K562 (cell line): Measurements from ENCODE around the gene HVCN1. TPM values are rescaled to one million over a fixed set of nuclear protein-coding genes. Genes with fewer than 3 reads are reported as not detected.
A peak's percentile ranks its signal among the peaks of the same experiment; 100 is the strongest.

Source experiments
- ARID3B ChIP-seq: fragments of 250-450 bp; sonication (Bioruptor Pico); IDR thresholded peaks from 2 replicates; pipeline ENCODE4 v1.4.0; 2020; ENCODE audit warnings: borderline replicate concordance
- C11orf30 ChIP-seq: fragments of 450-650 bp; IDR thresholded peaks from 2 replicates; pipeline ENCODE4 v1.6.1; 2016; ENCODE audit warnings: low read depth, mild to moderate bottlenecking
- CREM ChIP-seq: IDR thresholded peaks from 2 replicates; pipeline ENCODE4 v1.6.1; 2014; ENCODE audit warnings: antibody characterized with exemption, low read depth
- E2F6 ChIP-seq, 2 experiments: IDR thresholded peaks; 2 replicates each; pipeline ENCODE4 v1.6.1; 2011; ENCODE audit warnings: borderline replicate concordance in 1 of 2, control low read depth in 1 of 2, low read depth in 1 of 2, low read length in 1 of 2, mild to moderate bottlenecking in 1 of 2, mixed read lengths in 1 of 2, moderate library complexity in 1 of 2; ENCODE audit not compliant: insufficient read depth in 1 of 2, insufficient read length in 1 of 2, poor library complexity in 1 of 2, severe bottlenecking in 1 of 2; ENCODE audit errors: extremely low read depth in 1 of 2
- KLF1 ChIP-seq: fragments of 450-650 bp; IDR thresholded peaks from 2 replicates; pipeline ENCODE4 v1.6.1; 2016; ENCODE audit warnings: missing genetic modification characterization, missing compliant biosample characterization
- KLF16 ChIP-seq: IDR thresholded peaks from 2 replicates; pipeline ENCODE4 v1.6.1; 2016; ENCODE audit warnings: antibody characterized with exemption
- PBX2 ChIP-seq, 2 experiments: IDR thresholded peaks in 1 of 2; conservative IDR thresholded peaks in 1 of 2; 2 replicates each; pipeline ENCODE4 v1.6.1; 2016; ENCODE audit warnings: low read depth in 2 of 2, mild to moderate bottlenecking in 1 of 2, missing compliant biosample characterization in 1 of 2, missing genetic modification characterization in 1 of 2, moderate library complexity in 1 of 2
- SNAPC5 ChIP-seq: fragments of 250-450 bp; sonication (Bioruptor Pico); IDR thresholded peaks from 2 replicates; pipeline ENCODE4 v1.8.0; 2021; ENCODE audit warnings: moderate library complexity, mild to moderate bottlenecking, inconsistent platforms
- SRF ChIP-seq, 2 experiments: fragments of 250-450, 450-650 bp in 1 of 2; sonication (Bioruptor Pico) in 1 of 2; sonication (generic) in 1 of 2; formaldehyde crosslinking; IDR thresholded peaks; 2 replicates each; pipeline versions ENCODE4 v1.5.0 to v1.5.1; 2020 to 2022; ENCODE audit warnings: mild to moderate bottlenecking in 1 of 2, missing genetic modification reagents in 1 of 2
- TGIF2 ChIP-seq: sonication (generic); formaldehyde crosslinking; IDR thresholded peaks from 2 replicates; pipeline ENCODE4 v1.8.1; 2022; ENCODE audit warnings: mild to moderate bottlenecking, missing genetic modification reagents, moderate library complexity
- XRCC3 ChIP-seq: fragments of 450-650 bp; IDR thresholded peaks from 2 replicates; pipeline ENCODE4 v1.6.1; 2017; ENCODE audit warnings: mild to moderate bottlenecking, moderate library complexity
- ZBTB11 ChIP-seq, 3 experiments: fragments of 200-800 bp in 1 of 3; fragments of 250-450 bp in 1 of 3; fragments of 450-650 bp in 1 of 3; sonication (Bioruptor Pico) in 1 of 3; sonication (Bioruptor generic) in 1 of 3; formaldehyde crosslinking in 1 of 3; IDR thresholded peaks; 2 replicates each; pipeline versions ENCODE4 v1.6.1 to v1.8.0; 2016 to 2022; ENCODE audit warnings: mild to moderate bottlenecking in 2 of 3, missing genetic modification characterization in 2 of 3, missing compliant biosample characterization in 1 of 3, moderate library complexity in 1 of 3
- ZFP1 ChIP-seq: fragments of 450-650 bp; formaldehyde crosslinking; IDR thresholded peaks from 2 replicates; pipeline ENCODE4 v1.4.0; 2020; ENCODE audit warnings: mild to moderate bottlenecking, mixed read lengths
- ZNF12 ChIP-seq: sonication (generic); formaldehyde crosslinking; IDR thresholded peaks from 2 replicates; pipeline ENCODE4 v1.4.0; 2020; ENCODE audit warnings: mild to moderate bottlenecking, missing genetic modification reagents
- polyA plus RNA-seq, 8 experiments: library from polyadenylated mRNA; depleted of rRNA in 4 of 8; stranded (reverse) in 5 of 8; unstranded in 3 of 8; fragments of >200 nt; fragmentation: Nextera tagmentation in 2 of 8; fragmentation: Illumina TruSeq in 1 of 8; extraction: Ambion mirVana in 2 of 8; extraction: Trizol in 1 of 8; gene quantifications; 2 replicates each; pipeline versions ENCODE4 v1.2.1 to v1.2.3, GENCODE V29; 2011 to 2014; ENCODE audit warnings: inconsistent platforms in 1 of 8, missing spikeins in 1 of 8
- total RNA-seq, 7 experiments: library from RNA; depleted of rRNA in 6 of 7; stranded (reverse); fragments of >200 nt in 6 of 7; fragmentation: Illumina TruSeq in 2 of 7; extraction: Trizol in 2 of 7; gene quantifications; 2 replicates each; pipeline versions ENCODE4 v1.2.1 to v1.2.3, GENCODE V29; 2011 to 2021; ENCODE audit warnings: low replicate concordance in 1 of 7

HVCN1 gene
- total and polyA plus RNA-seq, 9 of the 15 experiments (the other 6 are each of a cell fraction or from before 2014, with no cell fraction given): 0.21 to 1.4 (median 0.74) TPM

GRCh38 chr12:110687396-110688169, 1.3 kb downstream of the HVCN1 start (continued):
- TF ChIP-seq PBX2 (CRISPR knock-in tag; IDR thresholded peaks at IDR 0.05; ENCODE audit: low read depth) (no peak), PBX2 (tag; conservative IDR thresholded peaks at IDR 0.05; ENCODE audit: low read depth) (no peak), ARID3B (CRISPR knock-in tag) (no peak), TGIF2 (no peak), KLF1 (tag) (no peak), KLF16 (peak; percentile 49; the same call in 1 of the 2 replicates), SNAPC5 (CRISPR knock-in tag) (no peak), SRF (CRISPR knock-in tag; IDR thresholded peaks at IDR 0.05) (no peak), E2F6 (IDR thresholded peaks at IDR 0.05; ENCODE audit: borderline replicate concordance in 1 of 2, extremely low read depth in 1 of 2, insufficient read depth in 1 of 2, insufficient read length in 1 of 2, low read depth in 1 of 2, low read length in 1 of 2, poor library complexity in 1 of 2, severe bottlenecking in 1 of 2) (no peak), ZFP1 (no peak), XRCC3 (no peak), ZNF12 (CRISPR knock-in tag) (no peak), CREM (0 out of 2 replicates have a peak, but pooled peaks have one; percentile 15), C11orf30 (no peak), ZBTB11 (CRISPR knock-in tag; IDR thresholded peaks at IDR 0.05) (no peak)
